Measurements from ENCODE around the gene MMP15.
"Not testable (repeated sequence)": the region's sequence is repeated elsewhere in the genome, so short reads cannot be mapped to it uniquely, and the experiment has no call there.

Gene MMP15

DNA sequence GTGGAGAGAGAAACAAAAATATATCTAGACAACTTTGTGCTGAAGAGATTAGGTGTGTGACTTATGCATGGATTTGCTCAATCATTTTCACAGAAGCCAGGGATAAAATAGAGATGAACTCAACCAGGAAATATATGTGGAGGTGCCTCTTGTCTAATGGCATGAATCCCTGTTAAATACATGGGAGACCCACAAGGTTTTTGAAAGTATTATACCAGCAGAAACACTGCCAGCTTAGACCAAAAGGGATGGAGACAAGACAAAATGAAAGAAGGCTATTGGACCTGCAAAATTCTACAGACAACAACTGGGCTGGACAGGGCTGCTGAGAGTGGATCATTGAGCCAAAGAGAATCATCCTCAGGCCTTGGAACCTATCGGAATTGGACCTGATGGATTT lies 51.0 kb downstream of the MMP15 start:
- DNase-seq (ENCODE audit: extremely low spot score) = no peak
- ChIA-PET POLR2A (no interaction called here), CTCF (no interaction called here)
- TF ChIP-seq FOXM1 (IDR thresholded peaks at IDR 0.05; ENCODE audit: borderline replicate concordance) = no peak
- no peak for TF ChIP-seq LEF1 (IDR thresholded peaks at IDR 0.05; ENCODE audit: borderline replicate concordance)
- no peak for TF ChIP-seq NFRKB (IDR thresholded peaks at IDR 0.05)
- TF ChIP-seq L3MBTL2 (conservative IDR thresholded peaks at IDR 0.05) = no peak
- no peak for TF ChIP-seq TARDBP (IDR thresholded peaks at IDR 0.05)
- TF ChIP-seq SP1 (IDR thresholded peaks at IDR 0.05) = no peak
- TF ChIP-seq BHLHE40 (IDR thresholded peaks at IDR 0.05; ENCODE audit: borderline replicate concordance) = no peak
- TF ChIP-seq CTBP1 (IDR thresholded peaks at IDR 0.05; ENCODE audit: borderline replicate concordance) = no peak
- TF ChIP-seq FOXA1 (IDR thresholded peaks at IDR 0.05) = no peak
- TF ChIP-seq ARNT (IDR thresholded peaks at IDR 0.05) = no peak
- TF ChIP-seq, protein P1, sequence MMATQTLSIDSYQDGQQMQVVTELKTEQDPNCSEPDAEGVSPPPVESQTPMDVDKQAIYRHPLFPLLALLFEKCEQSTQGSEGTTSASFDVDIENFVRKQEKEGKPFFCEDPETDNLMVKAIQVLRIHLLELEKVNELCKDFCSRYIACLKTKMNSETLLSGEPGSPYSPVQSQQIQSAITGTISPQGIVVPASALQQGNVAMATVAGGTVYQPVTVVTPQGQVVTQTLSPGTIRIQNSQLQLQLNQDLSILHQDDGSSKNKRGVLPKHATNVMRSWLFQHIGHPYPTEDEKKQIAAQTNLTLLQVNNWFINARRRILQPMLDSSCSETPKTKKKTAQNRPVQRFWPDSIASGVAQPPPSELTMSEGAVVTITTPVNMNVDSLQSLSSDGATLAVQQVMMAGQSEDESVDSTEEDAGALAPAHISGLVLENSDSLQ (IDR thresholded peaks at IDR 0.05) = no peak

DNA sequence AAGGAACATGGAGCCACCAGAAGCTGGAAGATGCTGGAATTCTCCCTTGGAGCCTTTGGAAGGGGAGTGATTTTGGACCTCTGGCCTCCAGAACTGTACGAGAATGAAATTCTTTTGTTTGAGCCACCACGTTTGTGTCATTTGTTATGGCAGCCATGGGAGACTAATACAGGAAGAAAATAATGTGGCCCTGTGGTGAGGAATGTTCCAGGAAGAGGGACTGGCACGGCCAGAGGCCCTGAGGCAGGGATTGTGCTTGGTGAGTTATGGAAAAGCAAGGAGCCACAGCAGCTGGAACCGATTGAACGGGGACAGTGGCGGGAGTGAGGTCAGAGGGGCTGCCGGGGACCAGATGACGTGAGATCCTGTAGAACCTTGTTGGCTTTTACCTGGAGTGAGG lies 52.2 kb downstream of the MMP15 start:
- CTCF ChIA-PET = no interaction called here
- no peak for DNase-seq (ENCODE audit: extremely low spot score)
- TF ChIP-seq HDGF (IDR thresholded peaks at IDR 0.05; ENCODE audit: borderline replicate concordance) (no peak), CTBP1 (IDR thresholded peaks at IDR 0.05; ENCODE audit: borderline replicate concordance) (no peak), ELF4 (IDR thresholded peaks at IDR 0.05) (no peak), BHLHE40 (IDR thresholded peaks at IDR 0.05; ENCODE audit: borderline replicate concordance) (no peak), ZNF384 (IDR thresholded peaks at IDR 0.05) (no peak), ARNT (IDR thresholded peaks at IDR 0.05) (no peak), FOXA1 (IDR thresholded peaks at IDR 0.05) (no peak), SP1 (IDR thresholded peaks at IDR 0.05) (no peak), SUZ12 (IDR thresholded peaks at IDR 0.05) (no peak), LEF1 (IDR thresholded peaks at IDR 0.05; ENCODE audit: borderline replicate concordance) (no peak), FOXK2 (IDR thresholded peaks at IDR 0.05) (no peak), NFRKB (IDR thresholded peaks at IDR 0.05) (no peak), FOXM1 (IDR thresholded peaks at IDR 0.05; ENCODE audit: borderline replicate concordance) (no peak), TARDBP (IDR thresholded peaks at IDR 0.05) (no peak), L3MBTL2 (conservative IDR thresholded peaks at IDR 0.05) (no peak)
- TF ChIP-seq, protein P1 (IDR thresholded peaks at IDR 0.05) = no peak
- POLR2A ChIA-PET = no interaction called here

DNA sequence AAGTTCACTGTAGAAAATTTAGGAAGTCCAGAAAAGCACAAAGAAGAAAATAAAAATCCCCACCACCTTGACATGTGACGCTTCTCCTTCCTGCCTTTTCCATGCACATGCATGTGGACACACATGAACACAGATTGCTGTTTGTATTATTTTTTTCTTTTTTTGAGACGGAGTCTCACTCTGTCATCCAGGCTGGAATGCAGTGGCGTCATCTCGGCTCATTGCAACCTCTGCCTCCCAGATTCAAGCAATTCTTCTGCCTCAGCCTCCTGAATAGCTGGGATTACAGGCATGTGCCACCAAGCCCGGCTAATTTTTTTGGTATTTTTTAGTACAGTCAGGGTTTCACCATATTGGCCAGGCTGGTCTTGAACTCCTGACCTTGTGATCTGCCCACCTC lies 55.1 kb downstream of the MMP15 start:
- CTCF ChIA-PET; DNase-seq (ENCODE audit: extremely low spot score); POLR2A ChIA-PET: not testable (repeated sequence)

DNA sequence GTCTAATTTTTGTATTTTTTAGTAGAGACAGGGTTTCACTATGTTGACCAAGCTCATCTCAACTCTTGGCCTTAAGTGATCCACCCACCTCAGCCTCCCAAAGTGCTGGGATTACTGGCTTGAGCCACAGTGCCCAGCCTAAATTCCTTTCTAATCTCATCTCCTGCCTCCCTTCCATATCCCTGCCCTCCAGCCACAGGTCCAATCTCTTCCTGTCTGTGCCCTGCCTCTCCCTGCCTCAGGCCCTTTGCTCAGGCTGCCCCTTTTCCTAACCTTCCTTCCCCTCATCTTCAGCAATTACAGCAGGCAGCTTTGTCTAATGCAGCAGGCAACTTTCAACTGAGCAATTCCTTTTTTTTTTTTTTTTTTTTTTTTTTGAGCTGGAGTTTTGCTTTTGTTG lies 56.8 kb downstream of the MMP15 start:
- ChIA-PET CTCF (no interaction called here), POLR2A (no interaction called here)
- TF ChIP-seq FOXA1 (IDR thresholded peaks at IDR 0.05) (no peak), BHLHE40 (IDR thresholded peaks at IDR 0.05; ENCODE audit: borderline replicate concordance) (no peak), L3MBTL2 (conservative IDR thresholded peaks at IDR 0.05) (no peak), FOXK2 (IDR thresholded peaks at IDR 0.05) (no peak), ARNT (IDR thresholded peaks at IDR 0.05) (no peak), CTBP1 (IDR thresholded peaks at IDR 0.05; ENCODE audit: borderline replicate concordance) (no peak), ZNF384 (IDR thresholded peaks at IDR 0.05) (no peak), FOXM1 (IDR thresholded peaks at IDR 0.05; ENCODE audit: borderline replicate concordance) (no peak), SP1 (IDR thresholded peaks at IDR 0.05) (no peak), ELF4 (IDR thresholded peaks at IDR 0.05) (no peak), LEF1 (IDR thresholded peaks at IDR 0.05; ENCODE audit: borderline replicate concordance) (no peak)
- TF ChIP-seq, protein P1 (IDR thresholded peaks at IDR 0.05) = no peak
- no peak for DNase-seq (ENCODE audit: extremely low spot score)

DNA sequence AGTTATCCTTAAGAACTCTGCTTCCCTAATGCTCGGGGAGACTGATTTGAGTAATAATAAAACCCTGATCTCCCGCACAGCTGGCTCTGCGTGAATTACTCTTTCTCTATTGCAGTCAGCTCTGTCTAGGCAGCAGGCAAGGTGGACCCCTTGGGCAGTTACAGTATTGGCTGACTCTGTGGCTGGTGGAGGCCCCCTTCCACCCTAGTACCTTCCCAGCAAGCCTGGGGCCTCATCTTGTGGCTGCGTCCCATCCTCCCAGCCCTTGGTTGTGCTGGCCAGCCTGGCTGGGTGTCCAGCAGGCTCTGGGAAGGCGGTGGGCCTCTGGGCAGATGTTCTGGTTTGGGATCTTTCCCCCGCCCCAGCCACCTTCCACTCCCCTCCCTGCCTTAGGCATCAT lies 59.1 kb downstream of the MMP15 start:
- POLR2A ChIA-PET = no interaction called here
- CTCF ChIA-PET = interaction anchor here (1.1 kb wide), 1 partner anchor 13 kb away, joined by 3 read pairs; no protein-coding TSS in a partner anchor
- TF ChIP-seq, protein P1 (IDR thresholded peaks at IDR 0.05) = no peak
- TF ChIP-seq FOXA1 (IDR thresholded peaks at IDR 0.05) (no peak), ELF4 (IDR thresholded peaks at IDR 0.05) (no peak), SP1 (IDR thresholded peaks at IDR 0.05) (no peak), TARDBP (IDR thresholded peaks at IDR 0.05) (no peak), BHLHE40 (IDR thresholded peaks at IDR 0.05; ENCODE audit: borderline replicate concordance) (no peak), CTBP1 (IDR thresholded peaks at IDR 0.05; ENCODE audit: borderline replicate concordance) (no peak), L3MBTL2 (conservative IDR thresholded peaks at IDR 0.05) (no peak), LEF1 (IDR thresholded peaks at IDR 0.05; ENCODE audit: borderline replicate concordance) (no peak), HDGF (IDR thresholded peaks at IDR 0.05; ENCODE audit: borderline replicate concordance) (no peak)
- DNase-seq (ENCODE audit: extremely low spot score) = no peak

DNA sequence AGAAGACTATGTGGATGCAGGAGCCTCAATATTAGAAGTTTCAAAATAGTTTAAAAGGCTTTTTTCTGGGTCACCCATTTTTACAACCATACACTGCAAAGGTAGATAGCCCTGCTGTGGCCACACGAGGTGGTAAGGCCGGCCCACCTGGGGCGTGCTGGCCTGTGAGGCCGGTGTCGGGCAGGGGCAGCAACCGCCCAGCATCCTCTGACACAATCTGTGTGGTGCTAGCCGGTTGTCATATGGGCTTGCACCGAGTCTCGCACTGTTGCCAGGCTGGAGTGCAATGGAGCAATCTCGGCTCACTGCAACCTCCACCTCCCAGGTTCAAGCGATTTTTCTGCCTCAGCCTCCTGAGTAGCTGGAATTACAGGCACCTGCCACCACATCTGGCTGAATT lies 59.6 kb downstream of the MMP15 start:
- no peak for DNase-seq (ENCODE audit: extremely low spot score)
- ChIA-PET POLR2A (no interaction called here), CTCF (interaction anchor here (1.1 kb wide), 1 partner anchor 13 kb away, joined by 3 read pairs; no protein-coding TSS in a partner anchor)
- TF ChIP-seq BHLHE40 (IDR thresholded peaks at IDR 0.05; ENCODE audit: borderline replicate concordance) = no peak
- no peak for TF ChIP-seq FOXA1 (IDR thresholded peaks at IDR 0.05)
- TF ChIP-seq FOXK2 (IDR thresholded peaks at IDR 0.05) = no peak
- TF ChIP-seq SP1 (IDR thresholded peaks at IDR 0.05) = no peak
- no peak for TF ChIP-seq LEF1 (IDR thresholded peaks at IDR 0.05; ENCODE audit: borderline replicate concordance)
- no peak for TF ChIP-seq ARNT (IDR thresholded peaks at IDR 0.05)
- TF ChIP-seq FOXM1 (IDR thresholded peaks at IDR 0.05; ENCODE audit: borderline replicate concordance) = no peak
- TF ChIP-seq, protein P1 (IDR thresholded peaks at IDR 0.05) = no peak
- TF ChIP-seq TARDBP (IDR thresholded peaks at IDR 0.05) = no peak
- no peak for TF ChIP-seq ELF4 (IDR thresholded peaks at IDR 0.05)
- TF ChIP-seq CTBP1 (IDR thresholded peaks at IDR 0.05; ENCODE audit: borderline replicate concordance) = no peak
- TF ChIP-seq SUZ12 (IDR thresholded peaks at IDR 0.05) = no peak
- TF ChIP-seq HDGF (IDR thresholded peaks at IDR 0.05; ENCODE audit: borderline replicate concordance) = no peak
- TF ChIP-seq NFRKB (IDR thresholded peaks at IDR 0.05) = no peak
- TF ChIP-seq ZNF384 (IDR thresholded peaks at IDR 0.05) = no peak
- TF ChIP-seq L3MBTL2 (conservative IDR thresholded peaks at IDR 0.05) = no peak
